Keratinocyte (primary cell): ENCODE results near the gene PTPN5. TPM values are rescaled to one million over a fixed set of nuclear protein-coding genes. Genes with fewer than 3 reads are reported as not detected.
"Not testable (repeated sequence)": the region's sequence is repeated elsewhere in the genome, so short reads cannot be mapped to it uniquely, and the experiment has no call there.

Source experiments
- DNase-seq: peaks from one replicate; pipeline ENCODE4 v3.0.0-alpha.2; 2011; ENCODE audit warnings: low read depth, missing footprints, low spot score
- FAIRE-seq: peaks from 2 replicates; lab custom pipeline; 2011; peaks lifted over from hg19 to GRCh38; lab: Jason Lieb, UNC
- H2AFZ ChIP-seq: 2 replicates; pipeline ENCODE4 v1.6.0; 2012; ENCODE audit warnings: low read length, control low read depth, inconsistent platforms; ENCODE audit not compliant: control insufficient read depth
- H3K27ac ChIP-seq: 2 replicates; pipeline ENCODE4 v1.5.1; 2011; ENCODE audit warnings: low read length; ENCODE audit not compliant: control insufficient read depth, insufficient read depth
- H3K27me3 ChIP-seq: 3 replicates; pipeline ENCODE4 v1.6.0; 2011; ENCODE audit warnings: low read length; ENCODE audit not compliant: control insufficient read depth, insufficient read depth; ENCODE audit errors: extremely low read depth
- H3K36me3 ChIP-seq, 2 experiments: 2 replicates in 1 of 2; 3 replicates in 1 of 2; pipeline ENCODE4 v1.5.1; 2011; ENCODE audit warnings: low read length in 2 of 2, mild to moderate bottlenecking in 1 of 2; ENCODE audit not compliant: control insufficient read depth in 2 of 2, insufficient read depth in 2 of 2; ENCODE audit errors: extremely low read depth in 1 of 2
- H3K4me1 ChIP-seq: 3 replicates; pipeline ENCODE4 v1.5.1; 2011; ENCODE audit warnings: low read length; ENCODE audit not compliant: control insufficient read depth, insufficient read depth; ENCODE audit errors: extremely low read depth
- H3K4me2 ChIP-seq: 3 replicates; pipeline ENCODE4 v1.6.0; 2011; ENCODE audit warnings: low read depth, low read length; ENCODE audit not compliant: control insufficient read depth, insufficient read depth; ENCODE audit errors: extremely low read depth
- H3K4me3 ChIP-seq, 3 experiments: fragments of 200-600 bp in 1 of 3; sonication (generic) in 1 of 3; 2 replicates in 2 of 3; 3 replicates in 1 of 3; pipeline ENCODE4 v1.5.1; 2011 to 2016; ENCODE audit warnings: low read length in 3 of 3, mild to moderate bottlenecking in 3 of 3, control low read depth in 2 of 3, inconsistent platforms in 1 of 3, low read depth in 1 of 3, mixed read lengths in 1 of 3, mixed run types in 1 of 3, moderate library complexity in 1 of 3; ENCODE audit not compliant: control insufficient read depth in 2 of 3, insufficient read depth in 2 of 3; ENCODE audit errors: extremely low read depth in 1 of 3
- H3K79me2 ChIP-seq: 2 replicates; pipeline ENCODE4 v1.6.0; 2012; ENCODE audit warnings: low read length; ENCODE audit not compliant: control insufficient read depth, insufficient read depth
- H3K9ac ChIP-seq: 3 replicates; pipeline ENCODE4 v1.6.0; 2011; ENCODE audit warnings: low read length; ENCODE audit not compliant: control insufficient read depth, insufficient read depth; ENCODE audit errors: extremely low read depth
- H3K9me1 ChIP-seq: 3 replicates; pipeline ENCODE4 v1.6.0; 2011; ENCODE audit warnings: low read length; ENCODE audit not compliant: control insufficient read depth, insufficient read depth; ENCODE audit errors: extremely low read depth
- H3K9me3 ChIP-seq: 2 replicates; pipeline ENCODE4 v1.5.1; 2012; ENCODE audit warnings: low read depth, low read length; ENCODE audit not compliant: control insufficient read depth
- H4K20me1 ChIP-seq: 3 replicates; pipeline ENCODE4 v1.6.0; 2011; ENCODE audit warnings: low read length; ENCODE audit not compliant: control insufficient read depth, insufficient read depth; ENCODE audit errors: extremely low read depth
- CTCF ChIP-seq, 3 experiments: IDR thresholded peaks in 1 of 3; conservative IDR thresholded peaks in 1 of 3; optimal IDR thresholded peaks in 1 of 3; 2 replicates in 2 of 3; 3 replicates in 1 of 3; pipeline versions ENCODE3 to v1.5.1; 2011; ENCODE audit warnings: low read length in 3 of 3, mild to moderate bottlenecking in 3 of 3, moderate library complexity in 2 of 3, control low read depth in 1 of 3, inconsistent platforms in 1 of 3; ENCODE audit not compliant: insufficient read depth in 2 of 3; ENCODE audit errors: extremely low read depth in 1 of 3
- EZH2 ChIP-seq: IDR thresholded peaks from one replicate; pipeline ENCODE4 v1.6.1; 2012; ENCODE audit warnings: inconsistent platforms, mild to moderate bottlenecking, low read length, moderate library complexity
- dilution Hi-C: fragments of 300-500 bp; cut with MboI; formaldehyde crosslinking; loops from one replicate; pipeline ENCODE4 v1.7.0; 2020; ENCODE audit warnings: low sequenced_read_pairs; ENCODE audit not compliant: extremely low pct_ligation_motif_present
- polyA plus RNA-seq, 5 experiments: library from polyadenylated mRNA; depleted of rRNA in 3 of 5; stranded (reverse) in 3 of 5; stranded (forward) in 1 of 5; unstranded in 1 of 5; fragments of >200 nt; gene quantifications; 1 replicate in 1 of 5; 2 replicates in 3 of 5; 3 replicates in 1 of 5; pipeline versions ENCODE4 v1.2.1 to v1.2.3, GENCODE V29; 2011 to 2012; ENCODE audit warnings: missing spikeins in 2 of 5, low read depth in 1 of 5, low replicate concordance in 1 of 5

The PTPN5 gene
- polyA plus RNA-seq, 1 donor (not counting 4 experiments of a cell fraction or from before 2014, with no cell fraction given), result not detected

- no peak for TF ChIP-seq CTCF (optimal IDR thresholded peaks at IDR 0.05 in 1 of 3, IDR thresholded peaks at IDR 0.05 in 1 of 3, conservative IDR thresholded peaks at IDR 0.05 in 1 of 3; ENCODE audit: extremely low read depth in 1 of 3, insufficient read depth in 2 of 3, low read length in 3 of 3)
- TF ChIP-seq EZH2, result no peak
- H3K27me3 ChIP-seq, result peaks cover 9% of the 10 kb centered on the region
- no peak overlapping the region for H3K4me2 ChIP-seq
- no peak overlapping the region for H3K9ac ChIP-seq
- DNase-seq (no peak), FAIRE-seq (no peak)
- H3K36me3 ChIP-seq, result no peaks in the 10 kb centered on the region
- H2AFZ ChIP-seq, result no peak overlapping the region
- H3K4me1 ChIP-seq, result no peaks in the 10 kb centered on the region
- H4K20me1 ChIP-seq, result no peaks in the 10 kb centered on the region
- no peaks in the 10 kb centered on the region for H3K9me3 ChIP-seq
- H3K9me1 ChIP-seq, result no peaks in the 10 kb centered on the region
- H3K4me3 ChIP-seq, result no peak overlapping the region
- no peak overlapping the region for H3K27ac ChIP-seq
- dilution Hi-C loops, result no loop called here
- H3K79me2 ChIP-seq, result no peaks in the 10 kb centered on the region
Observed at GRCh38 chr11:18834754-18835466, 43.3 kb upstream of the PTPN5 start.

GRCh38 chr11:18820160-18820559, 28.6 kb upstream of the PTPN5 start:
- H3K4me1 ChIP-seq, H3K4me2 ChIP-seq, H3K9me3 ChIP-seq, H3K79me2 ChIP-seq, DNase-seq, H3K4me3 ChIP-seq, H2AFZ ChIP-seq, H3K9ac ChIP-seq, H3K9me1 ChIP-seq, dilution Hi-C loops, H3K36me3 ChIP-seq, H4K20me1 ChIP-seq, H3K27me3 ChIP-seq, FAIRE-seq, H3K27ac ChIP-seq: not testable (repeated sequence)
